GM12878 (cell line): ENCODE measurements around the gene NET1. TPM values are rescaled to one million over a fixed set of nuclear protein-coding genes. Genes with fewer than 3 reads are reported as not detected.

Source experiments
- ATF3 ChIP-seq: IDR thresholded peaks from 2 replicates; pipeline ENCODE4 v1.6.1; 2011; ENCODE audit warnings: low read depth, mild to moderate bottlenecking, low read length, moderate library complexity, borderline replicate concordance; ENCODE audit errors: extremely low read depth
- ELK1 ChIP-seq: IDR thresholded peaks from 2 replicates; pipeline ENCODE4 v1.6.1; 2012; ENCODE audit warnings: low read depth, low read length, improper control_type of control experiment
- NFIC ChIP-seq: IDR thresholded peaks from 2 replicates; pipeline ENCODE4 v1.6.1; 2012; ENCODE audit warnings: low read depth, mild to moderate bottlenecking, inconsistent platforms, low read length, moderate library complexity
- SIN3A ChIP-seq: IDR thresholded peaks from 2 replicates; pipeline ENCODE4 v1.6.1; 2012; ENCODE audit warnings: low read depth, low read length, improper control_type of control experiment
- SUPT20H ChIP-seq: IDR thresholded peaks from 2 replicates; pipeline ENCODE4 v1.6.1; 2011; ENCODE audit warnings: low read depth, mild to moderate bottlenecking, low read length, moderate library complexity, borderline replicate concordance; ENCODE audit not compliant: control insufficient read depth
- ZNF207 ChIP-seq: fragments of 450-650 bp; IDR thresholded peaks from 2 replicates; pipeline ENCODE4 v1.6.1; 2014; ENCODE audit warnings: antibody characterized with exemption, mild to moderate bottlenecking, borderline replicate concordance
- ZNF24 ChIP-seq: fragments of 450-650 bp; IDR thresholded peaks from 2 replicates; pipeline ENCODE4 v1.6.1; 2017; ENCODE audit warnings: antibody characterized with exemption, mild to moderate bottlenecking
- polyA plus RNA-seq, 11 experiments: library from polyadenylated mRNA; depleted of rRNA in 4 of 11; unstranded in 6 of 11; stranded (reverse) in 5 of 11; fragments of >200 nt; fragmentation: Nextera tagmentation in 4 of 11; fragmentation: Illumina TruSeq in 1 of 11; extraction: Ambion mirVana in 4 of 11; extraction: Trizol in 1 of 11; gene quantifications; 1 replicate in 1 of 11; 2 replicates in 10 of 11; pipeline versions ENCODE4 v1.2.1 to v1.2.3, GENCODE V29; 2011 to 2016; ENCODE audit warnings: inconsistent platforms in 2 of 11, missing spikeins in 2 of 11, low read depth in 1 of 11
- total RNA-seq, 4 experiments: library from RNA; depleted of rRNA in 3 of 4; stranded (reverse); fragments of >200 nt in 3 of 4; fragmentation: Illumina TruSeq in 1 of 4; extraction: Trizol in 1 of 4; gene quantifications; 2 replicates each; pipeline versions ENCODE4 v1.2.1 to v1.2.3, GENCODE V29; 2013 to 2021
- TF ChIP-seq, protein P1 (sequence below): fragments of 450-650 bp; IDR thresholded peaks from 2 replicates; pipeline ENCODE4 v1.6.1; 2017; ENCODE audit warnings: antibody characterized with exemption, mild to moderate bottlenecking, moderate library complexity

The NET1 gene
- total and polyA plus RNA-seq, 10 of the 15 experiments (the other 5 are each of a cell fraction or from before 2014, with no cell fraction given) = 6.5 to 22.7 (median 18.4) TPM

- TF ChIP-seq SUPT20H (no peak), ZNF24 (no peak), SIN3A (no peak), ZNF207 (no peak), ELK1 (no peak), NFIC (no peak), ATF3 (no peak)
- TF ChIP-seq, protein P1, sequence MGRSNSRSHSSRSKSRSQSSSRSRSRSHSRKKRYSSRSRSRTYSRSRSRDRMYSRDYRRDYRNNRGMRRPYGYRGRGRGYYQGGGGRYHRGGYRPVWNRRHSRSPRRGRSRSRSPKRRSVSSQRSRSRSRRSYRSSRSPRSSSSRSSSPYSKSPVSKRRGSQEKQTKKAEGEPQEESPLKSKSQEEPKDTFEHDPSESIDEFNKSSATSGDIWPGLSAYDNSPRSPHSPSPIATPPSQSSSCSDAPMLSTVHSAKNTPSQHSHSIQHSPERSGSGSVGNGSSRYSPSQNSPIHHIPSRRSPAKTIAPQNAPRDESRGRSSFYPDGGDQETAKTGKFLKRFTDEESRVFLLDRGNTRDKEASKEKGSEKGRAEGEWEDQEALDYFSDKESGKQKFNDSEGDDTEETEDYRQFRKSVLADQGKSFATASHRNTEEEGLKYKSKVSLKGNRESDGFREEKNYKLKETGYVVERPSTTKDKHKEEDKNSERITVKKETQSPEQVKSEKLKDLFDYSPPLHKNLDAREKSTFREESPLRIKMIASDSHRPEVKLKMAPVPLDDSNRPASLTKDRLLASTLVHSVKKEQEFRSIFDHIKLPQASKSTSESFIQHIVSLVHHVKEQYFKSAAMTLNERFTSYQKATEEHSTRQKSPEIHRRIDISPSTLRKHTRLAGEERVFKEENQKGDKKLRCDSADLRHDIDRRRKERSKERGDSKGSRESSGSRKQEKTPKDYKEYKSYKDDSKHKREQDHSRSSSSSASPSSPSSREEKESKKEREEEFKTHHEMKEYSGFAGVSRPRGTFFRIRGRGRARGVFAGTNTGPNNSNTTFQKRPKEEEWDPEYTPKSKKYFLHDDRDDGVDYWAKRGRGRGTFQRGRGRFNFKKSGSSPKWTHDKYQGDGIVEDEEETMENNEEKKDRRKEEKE = no peak
Observed at GRCh38 chr10:5448333-5449001, 36.1 kb downstream of the NET1 start (continued).
